HG03469 (cell line): ENCODE data around the gene ABCA1.
"Not testable (repeated sequence)": the region's sequence is repeated elsewhere in the genome, so short reads cannot be mapped to it uniquely, and the experiment has no call there.

Experiments used
- ATAC-seq: cut with Tn5 transposase; IDR thresholded peaks from one replicate; pipeline ENCODE4 v1.9.1; 2021; ENCODE audit warnings: mild to moderate bottlenecking, moderate library complexity, moderate number of reproducible peaks; ENCODE audit not compliant: unreplicated experiment

The ABCA1 gene

GRCh38 chr9:104875320-104875719 is 52.6 kb downstream of the ABCA1 start:
- no peak for ATAC-seq

GRCh38 chr9:104873489-104873850 is 54.5 kb downstream of the ABCA1 start:
- no peak for ATAC-seq

GRCh38 chr9:104872656-104873488 is 55.1 kb downstream of the ABCA1 start:
- ATAC-seq = no peak

GRCh38 chr9:104871961-104872527 is 55.9 kb downstream of the ABCA1 start:
- no peak for ATAC-seq

GRCh38 chr9:104869811-104870210 is 58.1 kb downstream of the ABCA1 start:
- no peak for ATAC-seq

DNA sequence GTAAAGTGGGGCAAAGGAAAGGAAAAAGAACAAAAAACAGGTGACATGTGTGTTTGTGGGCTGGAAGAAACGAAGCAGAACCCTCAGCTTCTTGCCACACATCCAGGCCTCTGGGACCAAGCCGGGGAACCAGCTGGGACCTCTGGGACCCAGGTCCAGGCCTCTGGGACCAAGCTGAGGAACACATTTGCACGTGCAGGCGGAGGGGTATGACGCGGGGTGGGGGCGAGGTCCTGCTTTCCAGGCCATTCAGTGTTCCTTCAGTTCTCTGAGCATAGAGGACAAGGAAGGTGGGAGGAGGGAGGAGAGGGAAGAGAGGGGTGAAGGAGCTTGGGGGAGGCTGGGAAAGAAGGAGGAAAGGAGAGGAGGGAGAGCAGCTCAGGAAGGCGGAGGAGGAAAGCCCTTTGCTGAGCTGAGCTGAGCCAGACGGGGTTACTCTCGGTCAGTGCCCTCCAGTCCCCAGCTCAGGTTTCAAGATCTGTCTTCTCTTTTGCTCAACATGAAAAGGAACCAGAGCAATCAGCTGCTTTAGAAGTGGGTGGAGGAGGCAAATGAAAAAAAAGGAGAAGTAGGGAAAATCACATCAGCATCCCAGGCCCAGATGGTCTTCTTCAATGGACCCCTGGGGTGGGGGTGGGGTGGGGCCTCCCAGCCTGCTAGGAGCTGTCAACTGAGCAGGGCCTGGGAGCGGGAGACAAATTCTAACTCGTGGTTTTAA is 59.1 kb downstream of the ABCA1 start:
- ATAC-seq = peak; percentile 92

DNA sequence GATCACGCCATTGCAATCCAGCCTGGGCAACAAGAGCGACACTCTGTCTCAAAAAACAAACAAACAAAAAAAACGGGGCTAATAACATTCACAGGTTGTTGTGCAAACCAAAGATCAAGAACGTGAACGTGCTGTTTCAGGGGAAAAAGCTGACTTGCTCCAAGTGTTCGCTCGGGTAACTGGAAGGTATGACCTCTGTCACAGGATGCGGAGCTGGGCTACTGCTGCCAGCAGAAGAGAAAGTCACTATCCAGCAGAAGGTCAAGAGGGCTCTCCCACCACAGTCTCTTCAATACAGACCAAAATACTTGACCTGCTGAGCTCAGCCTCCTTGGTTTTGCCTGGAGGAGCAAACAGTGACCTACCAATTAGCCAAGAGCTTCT is 59.7 kb downstream of the ABCA1 start:
- ATAC-seq = no peak

- no peak for ATAC-seq
These were observed 61.8 kb downstream of the ABCA1 start for GRCh38 chr9:104866191-104866590.

GRCh38 chr9:104864675-104865104 is 63.3 kb downstream of the ABCA1 start:
- no peak for ATAC-seq

DNA sequence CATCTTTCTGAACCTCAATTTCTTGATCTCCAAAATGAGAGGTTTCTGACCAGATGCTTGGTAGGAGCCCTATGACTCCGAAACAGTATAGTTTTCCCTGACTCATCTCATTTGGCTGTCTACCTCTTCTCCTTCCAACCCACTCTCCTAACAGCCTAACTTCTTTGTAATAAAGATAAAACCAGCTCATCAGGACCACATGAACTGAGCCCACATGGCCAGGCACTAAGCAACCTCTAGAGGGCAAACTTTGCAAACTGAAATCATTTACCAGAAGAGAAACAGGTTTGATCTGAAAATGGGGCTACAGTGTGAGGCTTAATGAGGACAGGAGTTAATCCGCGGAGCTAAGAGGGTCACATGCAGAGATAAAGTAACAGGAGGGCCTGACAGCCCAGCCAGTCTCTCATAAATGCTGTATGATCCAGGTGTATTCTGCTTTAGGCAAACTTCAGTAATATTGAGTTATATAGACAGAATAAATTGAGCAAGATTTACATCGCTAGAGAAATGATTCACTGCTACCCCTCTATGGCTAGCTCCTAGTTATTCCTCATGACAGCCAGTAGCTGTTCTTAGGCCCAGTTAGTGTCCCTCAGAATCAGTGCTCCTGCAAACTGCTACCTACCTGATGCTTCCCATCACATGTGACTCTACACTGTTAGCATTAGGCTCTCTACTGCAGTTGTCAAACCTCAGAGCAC is 64.6 kb downstream of the ABCA1 start:
- peak; percentile 84 for ATAC-seq

DNA sequence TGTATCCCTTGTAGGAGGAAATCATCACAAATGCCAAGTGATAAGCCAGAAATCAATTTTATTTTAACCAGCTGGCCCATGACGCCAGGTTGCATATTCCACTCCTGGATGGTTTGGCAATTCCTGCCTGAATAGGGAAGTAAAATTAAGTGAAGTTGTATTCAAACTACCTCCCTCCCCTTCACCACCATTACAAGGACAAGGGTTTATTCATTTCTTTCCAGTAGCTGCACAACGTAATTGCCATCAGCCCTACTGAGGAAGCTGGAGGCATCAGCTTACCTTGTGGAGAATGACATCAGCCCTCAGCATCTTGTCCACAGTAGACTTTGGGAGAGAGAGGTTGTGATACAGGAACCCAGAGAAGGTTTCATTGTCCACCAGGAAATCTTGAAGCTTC is 66.6 kb downstream of the ABCA1 start:
- no peak for ATAC-seq

GRCh38 chr9:104860263-104860662 is 67.7 kb downstream of the ABCA1 start:
- ATAC-seq = no peak

- ATAC-seq = no peak
These were observed 69.1 kb downstream of the ABCA1 start for GRCh38 chr9:104858846-104859245.

DNA sequence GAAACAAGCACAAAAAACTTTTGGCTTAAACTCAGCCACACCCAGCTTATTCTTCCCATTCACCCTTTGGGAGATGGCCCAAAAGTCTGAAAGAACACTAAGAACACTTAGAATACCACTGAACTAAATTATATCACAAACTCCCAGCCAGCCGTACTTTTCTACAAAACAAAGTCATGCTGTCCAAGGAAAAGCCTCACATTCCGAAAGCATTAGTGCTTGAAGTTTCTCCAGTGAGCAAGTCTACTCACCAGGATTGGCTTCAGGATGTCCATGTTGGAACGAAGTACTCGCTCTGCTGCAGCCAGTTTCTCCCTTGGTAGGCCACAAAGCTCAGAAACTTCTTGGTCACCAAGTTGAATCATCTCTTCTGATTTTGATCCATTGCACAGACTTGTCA is 69.7 kb downstream of the ABCA1 start:
- ATAC-seq = no peak

DNA sequence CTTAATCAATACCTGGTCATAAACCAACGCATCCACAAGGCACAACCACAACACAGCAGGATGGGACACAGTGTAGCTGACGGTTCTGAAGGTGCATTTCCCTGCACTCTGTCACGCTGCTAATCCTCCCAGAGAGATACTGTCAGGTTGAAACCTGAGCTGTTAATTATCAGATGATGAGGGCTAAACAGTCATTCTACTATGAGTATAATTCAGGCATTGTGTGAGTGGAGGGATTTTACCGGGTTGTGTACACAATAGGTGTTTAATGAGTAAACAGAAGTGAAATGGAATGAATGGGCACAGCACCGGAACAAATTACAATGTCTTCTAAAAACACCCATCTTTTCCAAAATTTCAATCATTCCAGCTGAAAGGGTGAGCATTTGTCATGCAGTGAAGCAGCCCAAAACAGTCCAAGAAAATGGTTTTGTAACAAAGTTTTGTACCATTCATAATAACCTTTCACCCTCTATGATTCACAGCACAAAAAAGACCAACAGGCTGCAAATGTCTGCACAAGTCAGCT is 71.5 kb downstream of the ABCA1 start:
- ATAC-seq = no peak

DNA sequence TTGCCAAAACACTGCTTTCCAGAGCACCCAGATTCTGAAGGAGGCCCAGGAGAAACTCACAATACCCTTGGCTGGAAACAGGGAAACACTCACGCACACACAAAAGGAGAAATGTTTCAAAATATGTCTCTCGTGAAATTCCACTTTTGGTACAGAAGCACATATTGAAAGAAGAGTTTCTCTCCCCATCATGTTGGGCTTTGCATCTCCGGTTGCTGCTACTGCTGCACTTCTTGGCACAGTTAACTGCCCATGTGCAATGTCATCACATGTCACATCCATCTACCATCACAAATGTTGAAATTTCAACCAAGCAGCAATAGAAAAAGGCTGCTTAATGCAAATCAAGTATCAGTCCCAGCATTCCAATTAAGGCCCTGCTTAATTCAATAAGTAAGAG is 72.1 kb downstream of the ABCA1 start:
- no peak for ATAC-seq

- not testable (repeated sequence) for ATAC-seq
These were observed 72.7 kb downstream of the ABCA1 start for GRCh38 chr9:104855258-104855657.

- ATAC-seq = no peak
These were observed 73.3 kb downstream of the ABCA1 start for GRCh38 chr9:104854613-104855012.

- ATAC-seq = no peak
These were observed 74.3 kb downstream of the ABCA1 start for GRCh38 chr9:104853683-104854082.

GRCh38 chr9:104853159-104853558 is 74.8 kb downstream of the ABCA1 start:
- no peak for ATAC-seq

DNA sequence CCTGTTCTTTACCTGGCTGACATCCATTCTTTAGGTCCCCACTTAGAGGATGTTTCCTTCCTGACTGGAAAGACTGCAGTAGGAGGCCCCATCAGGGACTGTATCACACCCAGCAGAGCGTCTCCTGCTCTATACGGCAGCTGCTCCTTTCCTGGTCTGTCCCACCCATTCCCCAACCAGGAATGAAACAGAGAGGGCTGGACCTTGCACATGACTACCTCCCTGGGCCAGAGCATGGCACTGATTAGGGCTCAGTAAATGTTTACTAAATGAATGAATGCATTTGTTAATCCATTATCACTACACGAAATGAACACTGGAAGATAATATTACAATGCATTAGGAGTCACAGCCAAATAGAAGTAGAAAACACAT is 76.4 kb downstream of the ABCA1 start:
- no peak for ATAC-seq
